HG03064 (cell line): Measurements from ENCODE around the gene SNX22.

Source experiments
- ATAC-seq: cut with Tn5 transposase; IDR thresholded peaks from one replicate; pipeline ENCODE4 v1.9.1; 2021; ENCODE audit warnings: low read depth; ENCODE audit not compliant: unreplicated experiment

Gene SNX22

GRCh38 chr15:64133623-64134344, 17.7 kb upstream of the SNX22 start:
- ATAC-seq = no peak

DNA sequence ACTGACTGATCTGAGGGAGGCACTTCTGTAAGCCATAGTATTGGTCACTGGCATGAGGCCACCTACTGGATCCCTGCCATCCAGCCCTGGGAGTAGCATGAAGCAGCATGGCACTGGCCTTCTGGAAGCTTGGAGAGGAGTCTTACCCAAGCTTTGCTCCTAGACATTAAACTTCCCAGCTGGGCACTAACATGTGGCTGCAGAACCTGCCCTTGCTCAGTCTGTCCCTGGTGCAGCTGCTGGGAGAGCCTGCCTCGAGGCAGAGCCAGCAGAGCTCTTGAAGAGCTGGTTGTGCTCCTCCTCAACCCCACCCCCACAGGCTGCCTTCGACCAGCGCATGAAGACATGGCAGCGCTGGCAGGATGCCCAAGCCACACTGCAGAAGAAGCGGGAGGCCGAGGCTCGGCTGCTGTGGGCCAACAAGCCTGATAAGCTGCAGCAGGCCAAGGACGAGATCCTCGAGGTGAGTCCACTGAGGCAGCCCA, 17.1 kb upstream of the SNX22 start:
- no peak for ATAC-seq

GRCh38 chr15:64136347-64136746, 15.2 kb upstream of the SNX22 start:
- no peak for ATAC-seq

GRCh38 chr15:64137226-64137833, 14.2 kb upstream of the SNX22 start:
- no peak for ATAC-seq

GRCh38 chr15:64138331-64138941, 13.1 kb upstream of the SNX22 start:
- no peak for ATAC-seq

- ATAC-seq = no peak
These were observed 9.6 kb upstream of the SNX22 start for GRCh38 chr15:64141798-64142512.

GRCh38 chr15:64143276-64143675, 8.3 kb upstream of the SNX22 start:
- no peak for ATAC-seq

- peak; percentile 10 for ATAC-seq
These were observed 7.4 kb upstream of the SNX22 start for GRCh38 chr15:64144192-64144564.

DNA sequence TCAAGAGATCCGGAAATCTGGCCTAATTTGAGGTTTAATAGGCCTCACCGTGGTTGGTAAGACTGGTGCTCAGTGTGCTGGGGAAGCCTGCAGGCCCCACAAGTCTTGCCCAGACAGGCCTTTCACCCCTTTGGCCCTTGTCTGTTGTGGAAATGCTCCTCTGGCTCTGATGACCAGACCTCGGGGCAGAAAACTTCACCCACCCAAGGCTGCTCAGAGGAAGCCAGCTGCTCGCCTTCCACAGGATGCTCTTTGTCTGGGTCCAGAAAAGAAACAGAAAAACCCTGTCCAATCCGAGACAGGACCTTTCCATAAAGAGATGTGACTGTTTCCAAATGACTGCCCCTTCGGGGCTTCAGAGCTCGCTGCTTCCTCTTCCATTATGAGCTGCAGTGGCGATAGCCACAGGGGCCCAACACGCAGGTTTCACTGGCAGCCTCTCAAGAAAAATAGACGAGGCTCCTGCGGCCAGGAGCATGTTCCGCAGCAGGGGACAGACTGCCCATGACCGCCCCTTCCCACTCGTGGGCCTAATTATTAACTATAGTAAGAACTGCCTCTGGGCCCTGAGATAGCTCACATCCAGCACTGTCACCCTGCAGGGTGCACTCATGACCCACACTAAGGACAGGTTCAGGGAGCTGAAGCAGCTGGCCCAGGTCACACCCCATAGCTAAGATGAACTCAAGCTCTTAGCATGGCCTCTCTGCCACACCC, 6.8 kb upstream of the SNX22 start:
- ATAC-seq = peak; percentile 67

- ATAC-seq = no peak
These were observed 5.5 kb upstream of the SNX22 start for GRCh38 chr15:64146041-64146440.

GRCh38 chr15:64146520-64146884, 5.0 kb upstream of the SNX22 start:
- ATAC-seq = no peak

DNA sequence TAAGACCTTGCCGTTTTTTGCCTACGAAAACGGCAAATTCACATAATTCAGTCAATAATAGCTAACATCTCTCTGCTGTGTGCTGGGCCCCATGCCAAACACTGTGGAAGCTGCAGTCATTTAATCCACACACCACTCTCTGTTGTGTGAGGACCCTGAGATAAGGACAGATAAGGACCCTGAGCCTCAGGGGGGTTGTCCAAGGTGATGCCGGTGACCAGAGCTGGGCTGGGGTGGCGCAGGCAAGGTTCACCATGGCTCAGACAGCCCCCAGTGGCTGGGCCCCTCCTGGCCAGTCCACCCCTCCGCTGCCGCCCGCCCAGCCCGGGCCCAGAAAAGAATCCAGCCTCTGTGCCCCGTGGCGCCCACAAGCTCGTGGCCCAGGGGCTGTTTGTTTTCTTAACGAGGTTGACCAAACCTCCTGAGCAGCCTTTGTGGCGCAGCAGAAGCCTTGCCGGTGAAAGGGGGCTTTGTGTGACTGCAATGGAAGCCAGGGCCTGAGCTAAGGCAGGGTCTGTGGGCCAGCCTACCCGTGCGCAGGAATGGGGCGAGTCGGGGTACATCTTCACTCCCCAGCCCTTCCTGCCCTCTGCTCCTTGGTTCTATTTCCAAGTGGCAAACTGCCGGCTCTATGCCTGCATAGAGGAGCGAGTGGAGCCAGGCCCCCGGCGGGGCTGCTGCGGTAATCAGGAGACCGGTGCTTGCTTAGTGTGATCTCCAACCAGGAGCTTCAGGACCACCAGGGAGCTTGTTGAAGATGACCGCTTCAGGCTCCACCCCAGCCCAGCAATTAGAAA, 4.4 kb upstream of the SNX22 start:
- ATAC-seq = no peak

DNA sequence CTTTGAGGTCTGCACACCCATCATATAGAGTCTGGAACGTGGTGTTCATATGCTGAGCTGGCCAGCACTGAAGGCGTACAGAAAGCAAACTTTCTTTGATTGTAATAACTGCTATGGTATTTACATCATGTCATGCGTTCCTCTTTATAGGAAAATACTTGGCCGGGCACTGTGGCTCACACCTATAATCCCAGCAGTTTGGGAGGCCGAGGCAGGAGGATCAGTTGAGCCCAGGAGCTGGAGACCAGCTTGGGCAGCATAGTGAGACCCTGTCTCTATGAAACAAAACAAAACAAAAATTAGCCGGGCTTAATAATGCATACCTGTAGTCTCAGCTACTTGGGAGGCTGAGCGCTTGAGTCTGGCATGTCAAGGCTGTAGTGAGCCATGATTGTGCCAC, 3.4 kb upstream of the SNX22 start:
- no peak for ATAC-seq

GRCh38 chr15:64148581-64148980, 3.0 kb upstream of the SNX22 start:
- ATAC-seq = no peak

DNA sequence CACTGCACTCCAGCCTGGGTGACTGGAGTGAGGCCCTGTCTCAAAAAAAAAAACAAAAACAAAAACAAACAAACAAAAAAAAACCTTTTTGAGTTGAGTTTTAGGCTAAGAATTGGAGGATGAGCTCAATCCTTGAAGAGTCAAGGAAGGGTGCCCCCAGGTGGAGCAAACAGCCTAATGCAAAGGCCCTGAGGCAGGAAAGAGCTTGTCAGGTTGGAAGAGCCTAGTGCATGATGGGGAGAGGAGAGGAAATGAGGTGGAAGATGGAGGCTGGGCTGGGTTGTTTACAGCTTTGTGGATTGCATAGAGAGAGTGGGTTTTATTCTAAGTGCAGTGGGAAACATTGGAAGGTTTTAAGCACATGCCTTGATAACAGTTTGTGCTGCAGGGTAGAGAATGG, 2.1 kb upstream of the SNX22 start:
- no peak for ATAC-seq

- ATAC-seq = no peak
These were observed 1.5 kb upstream of the SNX22 start for GRCh38 chr15:64149893-64150578.

DNA sequence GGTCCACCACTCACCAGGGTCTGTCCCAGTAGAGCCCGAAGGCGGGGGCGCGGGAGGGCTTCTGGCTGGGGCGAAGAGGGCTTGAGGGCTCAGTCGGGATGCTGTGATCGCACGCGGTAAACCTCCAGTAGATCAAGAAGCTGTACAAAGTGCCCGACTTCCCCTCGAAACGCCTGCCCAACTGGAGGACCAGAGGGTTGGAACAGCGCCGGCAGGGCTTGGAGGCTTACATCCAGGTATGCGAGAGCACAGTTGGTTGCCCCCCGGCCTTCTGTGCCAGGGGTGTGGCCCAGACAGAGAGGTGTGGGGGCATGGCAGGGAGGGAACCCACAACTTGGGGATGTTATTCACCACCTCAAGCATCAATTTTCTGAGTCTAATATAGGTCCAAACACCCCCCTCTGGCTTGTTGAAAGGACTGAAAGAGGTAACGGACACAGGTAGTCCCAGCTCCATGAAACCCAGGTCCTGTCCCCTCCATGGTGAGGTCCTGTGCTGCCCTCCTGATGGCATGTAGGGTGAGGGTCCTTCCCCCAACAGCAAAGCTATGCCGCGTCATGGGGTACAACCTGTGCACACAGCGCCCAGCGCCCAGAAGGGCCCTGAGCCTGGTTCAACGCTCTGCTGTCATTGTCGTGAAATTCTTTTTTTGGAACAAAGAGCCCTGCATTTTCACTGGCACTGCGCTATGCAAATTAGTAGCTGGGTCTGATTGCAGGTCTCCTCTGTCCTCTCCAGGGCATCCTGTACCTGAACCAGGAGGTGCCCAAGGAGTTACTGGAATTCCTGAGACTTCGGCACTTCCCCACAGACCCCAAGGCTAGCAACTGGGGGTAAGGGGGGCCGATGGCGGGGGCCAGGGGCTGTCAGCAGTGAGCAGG, 1.2 kb downstream of the SNX22 start:
- no peak for ATAC-seq
